Ovary (tissue), 9 donors: ENCODE data around the gene MAGI1. TPM values are rescaled to one million over a fixed set of nuclear protein-coding genes. Genes with fewer than 3 reads are reported as not detected.

Experiments used
- DNase-seq, 5 donors: peaks; one replicate each; pipeline ENCODE4 v3.0.0-alpha.2; 2019 to 2020
- H3K27ac ChIP-seq, 2 donors: fragments of 200-600 bp; one replicate each; pipeline versions ENCODE4 v1.5.1 to v1.8.0; 2019 to 2022
- H3K27me3 ChIP-seq: fragments of 200-600 bp; one replicate; pipeline ENCODE4 v1.8.0; 2022
- H3K36me3 ChIP-seq: fragments of 200-600 bp; sonication (generic); one replicate; pipeline ENCODE4 v1.5.1; 2019
- H3K4me1 ChIP-seq: one replicate; pipeline ENCODE4 v1.8.1; 2013; ENCODE audit warnings: mild to moderate bottlenecking, moderate library complexity; ENCODE audit not compliant: insufficient read depth
- H3K4me3 ChIP-seq: fragments of 200-600 bp; sonication (generic); one replicate; pipeline ENCODE4 v1.5.1; 2017
- H3K9me3 ChIP-seq, 2 donors: fragments of 200-600 bp in 1 of 2; sonication (generic) in 1 of 2; one replicate each; pipeline versions ENCODE4 v1.5.1 to v1.8.1; 2013 to 2019; ENCODE audit warnings: mild to moderate bottlenecking in 1 of 2, moderate library complexity in 1 of 2
- EP300 ChIP-seq: sonication (generic); formaldehyde crosslinking; IDR thresholded peaks from one replicate; pipeline ENCODE4 v1.6.1; 2017; ENCODE audit warnings: antibody characterized with exemption
- POLR2A ChIP-seq: fragments of 450-650 bp; IDR thresholded peaks from one replicate; pipeline ENCODE4 v1.6.1; 2017; ENCODE audit warnings: antibody characterized with exemption, mild to moderate bottlenecking, moderate library complexity
- WGBS, 3 donors: extraction: QIAGEN DNeasy Blood & Tissue Kit in 1 of 3; methylation state at CpG; one replicate each; pipeline versions ENCODE4 v1.1.5 to v1.1.7; 2013 to 2017; 5-methylcytosine and 5-hydroxymethylcytosine counted together
- intact Hi-C, 4 donors: fragments of 100-400 bp; cut with DNase I; formaldehyde crosslinking; loops; one replicate each; pipeline versions ENCODE4 v1.11.0 to v1.15.1; 2022 to 2023
- polyA plus RNA-seq, 2 donors: library from polyadenylated mRNA; stranded (reverse); fragments of 200-250 nt in 1 of 2; fragments of 350-450 nt in 1 of 2; fragmentation: Illumina TruSeq in 1 of 2; extraction: RNeasy Lipid Tissue Mini Kit (QIAGEN cat#74804) in 1 of 2; gene quantifications; one replicate each; pipeline ENCODE4 v1.2.3, GENCODE V29; 2013 to 2014
- total RNA-seq, 7 donors: library from RNA; depleted of rRNA in 2 of 7; stranded (reverse); fragments of >200 nt in 2 of 7; fragmentation: NEBNext Ultra II Directional in 3 of 7; extraction: Animal tissue kit (Norgen Biotek cat#: 25700) in 3 of 7; gene quantifications; one replicate each; pipeline versions ENCODE4 v1.1.0 to v1.2.4, GENCODE V29; 2016 to 2023
- TF ChIP-seq, protein P1 (sequence below), 3 donors: fragments of 450-650 bp in 2 of 3; fragments of 200-600 bp in 1 of 3; IDR thresholded peaks; one replicate each; pipeline versions ENCODE4 v1.5.1 to v1.8.0; 2016 to 2022; ENCODE audit warnings: antibody characterized with exemption in 3 of 3, mild to moderate bottlenecking in 1 of 3
- donor health status: DM: no; HTN: no; CAD: no; lungs with moderate emphysema.
- donor health status: DM: no; HTN: no; CAD: no.
- donor health status: Bipolar disorder and iron deficiency.
- donor health status: DM: yes; HTN: yes; CAD: no.
- donor health status: DM: no; HTN: no; CAD: no.
- donor health status: DM: yes; HTN: yes; CAD: no.

The MAGI1 gene
- total and polyA plus RNA-seq, 9 donors = 5.5 to 35.7 (median 8.7) TPM

DNA sequence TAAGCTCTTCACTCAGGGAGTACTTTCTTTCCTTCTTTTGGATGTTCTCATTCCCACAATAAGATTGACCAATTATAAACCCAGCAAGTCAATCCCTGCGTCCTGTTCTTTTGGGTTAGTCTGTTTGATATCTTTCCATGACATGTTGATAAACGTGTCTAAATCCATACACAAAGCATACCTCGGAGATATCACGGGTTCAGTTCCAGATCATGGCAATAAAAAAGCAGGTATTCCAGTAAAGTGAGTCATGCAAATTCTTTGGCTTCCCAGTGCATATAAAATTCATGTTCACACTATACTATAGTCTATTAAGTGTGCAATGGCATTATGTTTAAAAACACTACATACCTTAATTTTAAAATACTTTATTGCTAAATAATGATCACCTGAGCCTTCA, 667.7 kb downstream of the MAGI1 start:
- Histone ChIP-seq H3K27me3 (no peaks in the 10 kb centered on the region), H3K36me3 (no peaks in the 10 kb centered on the region), H3K9me3 (no peaks in the 10 kb centered on the region), H3K4me3 (no peak overlapping the region), H3K27ac (no peak overlapping the region), H3K4me1 (no peaks in the 10 kb centered on the region)
- intact Hi-C loops = no loop called here
- WGBS, 3 donors = 85 to 88% (median 87%) methylated on average over 4 of the region's 4 CpGs
- no peak for DNase-seq
- TF ChIP-seq, protein P1, sequence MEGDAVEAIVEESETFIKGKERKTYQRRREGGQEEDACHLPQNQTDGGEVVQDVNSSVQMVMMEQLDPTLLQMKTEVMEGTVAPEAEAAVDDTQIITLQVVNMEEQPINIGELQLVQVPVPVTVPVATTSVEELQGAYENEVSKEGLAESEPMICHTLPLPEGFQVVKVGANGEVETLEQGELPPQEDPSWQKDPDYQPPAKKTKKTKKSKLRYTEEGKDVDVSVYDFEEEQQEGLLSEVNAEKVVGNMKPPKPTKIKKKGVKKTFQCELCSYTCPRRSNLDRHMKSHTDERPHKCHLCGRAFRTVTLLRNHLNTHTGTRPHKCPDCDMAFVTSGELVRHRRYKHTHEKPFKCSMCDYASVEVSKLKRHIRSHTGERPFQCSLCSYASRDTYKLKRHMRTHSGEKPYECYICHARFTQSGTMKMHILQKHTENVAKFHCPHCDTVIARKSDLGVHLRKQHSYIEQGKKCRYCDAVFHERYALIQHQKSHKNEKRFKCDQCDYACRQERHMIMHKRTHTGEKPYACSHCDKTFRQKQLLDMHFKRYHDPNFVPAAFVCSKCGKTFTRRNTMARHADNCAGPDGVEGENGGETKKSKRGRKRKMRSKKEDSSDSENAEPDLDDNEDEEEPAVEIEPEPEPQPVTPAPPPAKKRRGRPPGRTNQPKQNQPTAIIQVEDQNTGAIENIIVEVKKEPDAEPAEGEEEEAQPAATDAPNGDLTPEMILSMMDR (IDR thresholded peaks at IDR 0.05) = no peak
- TF ChIP-seq EP300 (no peak), POLR2A (no peak)

DNA sequence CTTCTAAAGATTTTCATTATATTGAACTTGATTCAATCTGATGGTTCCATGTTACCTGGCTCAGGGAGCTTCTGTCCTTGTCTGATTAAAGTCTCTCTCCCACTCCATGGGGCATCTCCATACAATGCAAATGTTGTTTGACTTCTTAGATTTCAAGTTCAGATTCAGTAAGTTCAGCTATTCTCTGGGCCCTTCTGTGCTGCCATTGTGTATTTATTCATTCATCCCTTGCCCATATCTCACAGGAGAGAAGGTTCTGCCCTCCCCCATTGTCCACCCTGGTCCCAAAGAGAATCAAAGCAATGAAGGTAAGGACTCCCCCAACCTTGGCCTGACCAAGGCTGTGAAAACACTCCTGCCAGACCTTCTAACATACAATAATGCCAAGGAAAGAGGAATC, 669.9 kb downstream of the MAGI1 start:
- Histone ChIP-seq H3K27ac (no peak overlapping the region), H3K4me3 (no peak overlapping the region), H3K9me3 (no peaks in the 10 kb centered on the region), H3K27me3 (no peaks in the 10 kb centered on the region), H3K4me1 (no peaks in the 10 kb centered on the region), H3K36me3 (no peaks in the 10 kb centered on the region)
- no peak for DNase-seq
- intact Hi-C loops = no loop called here
- TF ChIP-seq, protein P1 (IDR thresholded peaks at IDR 0.05) = no peak
- TF ChIP-seq POLR2A (no peak), EP300 (no peak)

DNA sequence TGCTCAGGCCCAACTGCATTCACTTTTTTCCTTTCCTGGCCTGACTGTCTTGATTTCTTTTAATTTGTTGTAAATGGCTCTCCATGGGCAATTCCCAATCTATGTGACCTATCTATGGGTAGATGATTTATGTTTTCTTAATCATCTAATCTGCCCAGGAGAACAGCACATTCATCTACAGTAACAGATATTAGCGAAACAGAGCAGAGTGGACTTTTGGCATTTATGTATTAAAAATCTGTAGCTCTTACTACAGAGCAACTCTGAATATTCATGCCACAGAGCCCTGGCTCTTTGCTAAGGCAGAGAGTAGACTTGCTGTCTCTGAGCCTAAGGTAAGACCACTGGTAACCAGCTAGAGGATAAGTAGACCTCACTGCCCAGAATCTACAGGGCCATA, 676.0 kb downstream of the MAGI1 start:
- Histone ChIP-seq H3K9me3 (no peaks in the 10 kb centered on the region), H3K4me1 (no peaks in the 10 kb centered on the region), H3K27me3 (no peaks in the 10 kb centered on the region), H3K36me3 (no peaks in the 10 kb centered on the region), H3K4me3 (no peak overlapping the region), H3K27ac (no peak overlapping the region)
- 96 to 100% (median 97%) methylated on average over 1 of the region's 1 CpG for WGBS, 3 donors
- intact Hi-C loops = no loop called here
- no peak for DNase-seq
- TF ChIP-seq POLR2A (no peak), EP300 (no peak)
- TF ChIP-seq, protein P1 (IDR thresholded peaks at IDR 0.05) = no peak

DNA sequence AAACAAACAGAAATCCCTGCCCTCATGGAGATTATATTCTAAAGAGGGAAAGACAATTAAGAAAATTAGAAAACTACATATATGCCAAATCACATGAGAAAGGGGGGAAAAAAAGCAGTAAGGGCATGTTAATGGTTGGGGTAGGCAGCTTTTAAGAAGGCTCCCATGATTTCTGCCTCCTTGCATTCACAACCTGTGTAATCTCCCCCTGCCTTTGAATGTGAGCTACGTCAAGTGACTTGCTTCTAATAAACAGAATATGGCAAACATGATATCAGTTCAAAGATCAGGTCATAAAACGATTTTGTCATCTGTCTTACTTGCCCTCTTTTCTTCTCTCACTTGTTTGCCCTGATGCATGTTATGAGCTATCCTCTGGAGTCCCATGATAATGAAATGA, 677.3 kb downstream of the MAGI1 start:
- DNase-seq = no peak
- Histone ChIP-seq H3K4me3 (no peak overlapping the region), H3K9me3 (no peaks in the 10 kb centered on the region), H3K27me3 (no peaks in the 10 kb centered on the region), H3K27ac (no peak overlapping the region), H3K36me3 (no peaks in the 10 kb centered on the region), H3K4me1 (no peaks in the 10 kb centered on the region)
- TF ChIP-seq EP300 = no peak
- intact Hi-C loops = no loop called here
- WGBS, 3 donors = 70 to 95% (median 73%) methylated on average over 2 of the region's 2 CpGs

DNA sequence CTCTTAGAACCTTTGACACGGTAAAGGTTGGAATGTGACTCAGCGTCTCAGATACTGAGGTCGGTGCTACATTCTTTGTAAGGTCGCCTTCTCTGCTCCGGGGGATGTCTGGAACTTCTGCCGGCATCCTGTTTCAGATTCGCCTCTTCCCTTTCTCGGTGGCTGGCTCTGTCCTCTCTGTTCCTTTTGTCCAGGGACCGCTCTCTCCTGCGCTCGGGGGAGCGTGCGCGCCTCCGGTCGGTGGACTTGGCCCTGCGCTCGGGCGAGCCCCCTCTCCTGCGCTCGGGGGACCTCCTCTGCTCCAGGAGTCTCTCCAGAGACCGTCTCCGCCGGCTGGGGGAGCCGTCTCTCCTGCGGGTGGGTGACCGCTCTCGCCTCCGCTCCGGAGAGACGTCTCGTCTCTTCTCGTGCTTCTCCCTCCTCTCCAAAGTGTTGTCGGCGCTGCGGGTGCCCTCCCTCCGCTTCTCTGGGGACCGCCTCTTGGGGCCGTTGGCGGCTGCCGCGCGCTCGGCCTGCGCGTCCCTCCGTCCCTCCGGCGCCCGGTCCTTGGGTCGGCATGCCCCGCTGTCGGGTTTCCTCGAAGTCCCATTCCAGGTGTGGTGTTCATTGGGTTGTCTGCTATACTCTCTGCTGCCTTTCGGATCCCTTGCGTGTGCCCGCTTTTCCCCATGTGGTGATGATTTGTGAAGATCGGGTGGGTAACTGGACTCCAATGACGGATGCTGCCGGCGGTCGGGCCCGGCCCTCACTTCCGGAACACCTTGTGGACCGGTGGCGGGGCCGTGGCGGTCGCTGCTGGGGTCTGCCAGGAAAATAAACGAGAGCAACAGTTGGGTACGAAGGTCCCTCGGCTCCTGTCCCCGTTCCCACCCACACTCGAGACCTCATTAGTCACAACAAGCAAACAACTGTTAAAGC, 682.1 kb downstream of the MAGI1 start:
- TF ChIP-seq POLR2A (no peak), EP300 (no peak)
- TF ChIP-seq, protein P1 (IDR thresholded peaks at IDR 0.05) = no peak
- no peak overlapping the region for H3K27ac ChIP-seq
- H3K4me1 ChIP-seq = no peaks in the 10 kb centered on the region
- intact Hi-C loops = no loop called here
- no peaks in the 10 kb centered on the region for H3K36me3 ChIP-seq
- WGBS, 3 donors = 28 to 47% (median 46%) methylated on average over 65 to 74 of the region's 74 CpGs
- H3K4me3 ChIP-seq = no peak overlapping the region
- no peaks in the 10 kb centered on the region for H3K9me3 ChIP-seq
- no peaks in the 10 kb centered on the region for H3K27me3 ChIP-seq
- peak in 3 of 5 donors; percentile 8 to 42 (median 36) for DNase-seq
